Tongue (tissue), 2 donors: ENCODE data around the gene ATP11A. TPM values are rescaled to one million over a fixed set of nuclear protein-coding genes. Genes with fewer than 3 reads are reported as not detected.
"Not testable (repeated sequence)": the region's sequence is repeated elsewhere in the genome, so short reads cannot be mapped to it uniquely, and the experiment has no call there.

ENCODE experiments used
- DNase-seq: peaks from one replicate; pipeline ENCODE4 v3.0.0-alpha.2; 2015
- total RNA-seq: library from RNA; depleted of rRNA; stranded (reverse); fragments of >200 nt; gene quantifications from one replicate; pipeline ENCODE4 v1.2.3, GENCODE V29; 2014

Gene ATP11A
- total RNA-seq, 1 donor from 2014 or later = 38.0 TPM

DNA sequence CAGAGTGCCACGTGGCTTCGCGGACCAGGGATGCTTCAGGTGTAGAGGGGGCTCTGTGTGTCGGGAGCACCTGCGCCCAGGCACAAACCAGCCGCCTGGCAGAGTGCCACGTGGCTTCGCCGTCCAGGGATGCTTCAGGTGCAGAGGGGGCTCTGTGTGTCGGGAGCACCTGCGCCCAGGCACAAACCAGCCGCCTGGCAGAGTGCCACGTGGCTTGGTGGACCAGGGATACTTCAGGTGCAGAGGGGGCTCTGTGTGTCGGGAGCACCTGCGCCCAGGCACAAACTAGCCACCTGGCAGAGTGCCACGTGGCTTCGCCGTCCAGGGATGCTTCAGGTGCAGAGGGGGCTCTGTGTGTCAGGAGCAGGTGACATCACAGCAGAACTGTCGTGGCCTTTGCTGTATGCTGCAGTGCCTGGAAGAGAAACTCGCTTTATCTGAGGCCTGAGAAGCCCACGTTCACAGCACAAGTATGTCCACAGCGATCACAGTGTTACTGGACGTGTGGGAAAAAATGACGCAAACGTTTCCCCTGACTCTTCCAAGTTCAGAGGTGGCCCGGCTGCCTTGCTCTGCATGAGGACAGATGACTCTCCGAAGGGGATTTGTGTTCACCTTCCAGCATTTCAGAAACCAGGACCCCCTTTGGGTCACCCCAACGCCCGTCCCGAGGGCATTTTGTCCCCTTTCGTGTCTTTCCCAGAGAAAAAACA is 151.6 kb downstream of the ATP11A start:
- DNase-seq = not testable (repeated sequence)

DNA sequence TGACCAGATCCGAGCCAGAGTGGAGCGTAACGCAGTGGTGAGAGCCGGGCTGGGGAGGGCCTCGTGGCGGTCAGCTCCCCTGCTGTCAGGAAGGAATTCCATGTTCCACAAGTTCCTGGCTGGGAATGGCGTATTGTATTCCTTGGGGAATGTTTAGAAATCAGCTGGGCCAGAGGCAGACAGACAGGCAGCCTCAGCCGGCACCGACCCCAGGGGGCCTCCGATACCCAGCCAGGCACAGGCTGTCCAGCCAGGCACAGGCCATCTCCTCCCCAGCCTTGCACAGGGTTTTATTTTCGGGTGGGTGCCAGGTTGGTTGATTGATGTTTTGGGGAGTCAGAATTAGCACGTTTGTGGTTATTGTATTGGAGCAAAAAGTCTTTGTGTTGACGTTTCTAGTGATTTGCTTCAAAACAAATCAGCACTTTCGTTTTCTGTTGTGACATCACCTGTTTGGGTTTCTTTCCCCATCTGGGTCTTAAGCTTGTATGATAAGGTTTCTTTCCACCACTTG is 152.6 kb downstream of the ATP11A start:
- DNase-seq = peak; percentile 24

DNA sequence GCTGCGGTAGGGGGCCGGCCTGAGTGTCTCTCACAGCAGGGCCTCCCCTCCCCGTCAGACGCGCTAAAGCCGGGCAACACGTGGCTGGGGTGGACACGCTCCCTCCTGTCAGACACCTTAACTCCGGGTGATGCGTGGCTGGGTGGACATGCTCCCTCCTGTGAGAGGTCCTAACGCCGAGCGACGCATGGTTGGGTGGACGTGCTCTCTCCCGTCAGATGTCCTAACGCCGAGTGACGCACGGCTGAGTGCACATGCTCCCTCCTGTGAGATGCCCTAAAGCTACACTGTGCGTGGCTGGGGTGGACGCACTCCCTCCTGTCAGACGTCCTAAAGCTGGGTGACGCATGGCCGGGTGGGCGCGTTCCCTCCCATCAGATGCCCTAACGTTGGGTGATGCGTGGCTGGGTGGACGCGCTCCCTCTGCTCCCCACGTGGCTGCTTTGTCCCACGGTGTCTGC is 153.1 kb downstream of the ATP11A start:
- DNase-seq = no peak

DNA sequence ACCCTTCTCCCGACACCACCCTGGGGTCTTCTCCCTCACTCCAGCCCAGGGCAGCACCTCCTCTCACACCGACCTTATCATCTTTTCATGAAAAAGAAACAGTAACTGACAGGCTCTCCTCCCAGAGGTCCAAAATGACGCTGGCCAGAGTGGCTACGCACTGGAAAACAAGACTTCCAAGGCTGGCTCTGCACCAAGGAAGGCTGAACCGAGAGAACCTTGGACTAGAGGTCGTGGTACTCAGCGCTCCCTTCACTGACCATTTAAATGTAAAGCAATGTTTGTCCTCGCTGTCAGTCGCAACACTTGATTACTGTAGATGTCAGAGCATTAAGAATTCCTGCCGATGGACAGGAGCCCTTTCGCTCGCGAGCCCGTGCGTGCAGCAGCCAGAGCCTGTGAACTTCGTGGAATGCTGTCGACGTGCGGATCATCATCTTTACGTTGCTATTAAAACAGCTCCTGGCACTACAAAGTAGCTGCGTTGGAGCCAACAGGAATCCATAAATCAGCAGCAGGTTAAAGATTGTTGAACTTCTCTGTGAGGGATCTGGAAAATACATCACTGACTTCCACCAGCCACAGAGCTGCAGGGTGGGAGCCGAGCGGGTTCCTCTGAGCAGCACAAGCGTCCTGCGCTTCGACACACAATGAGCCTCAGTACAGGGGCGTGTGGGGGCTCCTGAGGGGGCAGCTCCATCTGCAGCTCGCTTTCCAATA is 153.7 kb downstream of the ATP11A start:
- peak; percentile 8 for DNase-seq

DNA sequence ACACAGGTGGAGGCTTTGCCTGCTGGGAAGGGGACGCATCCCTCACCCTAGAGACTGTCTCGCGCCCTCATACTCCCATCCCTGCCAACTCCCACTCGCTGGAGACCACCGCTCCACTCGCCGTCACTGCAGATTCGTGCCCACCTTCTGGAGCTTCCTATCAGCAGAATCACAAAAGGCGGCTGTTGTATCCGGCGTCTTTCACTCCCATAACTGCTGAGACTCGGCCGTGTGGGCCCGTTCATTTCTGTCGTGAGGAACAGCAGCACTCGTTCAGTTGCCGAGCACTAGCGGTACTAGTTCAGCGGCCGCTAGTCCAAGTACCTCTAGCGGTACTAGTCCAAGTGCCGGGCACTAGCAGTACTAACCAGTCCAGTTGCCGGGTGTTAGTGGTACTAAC is 154.6 kb downstream of the ATP11A start:
- no peak for DNase-seq

DNA sequence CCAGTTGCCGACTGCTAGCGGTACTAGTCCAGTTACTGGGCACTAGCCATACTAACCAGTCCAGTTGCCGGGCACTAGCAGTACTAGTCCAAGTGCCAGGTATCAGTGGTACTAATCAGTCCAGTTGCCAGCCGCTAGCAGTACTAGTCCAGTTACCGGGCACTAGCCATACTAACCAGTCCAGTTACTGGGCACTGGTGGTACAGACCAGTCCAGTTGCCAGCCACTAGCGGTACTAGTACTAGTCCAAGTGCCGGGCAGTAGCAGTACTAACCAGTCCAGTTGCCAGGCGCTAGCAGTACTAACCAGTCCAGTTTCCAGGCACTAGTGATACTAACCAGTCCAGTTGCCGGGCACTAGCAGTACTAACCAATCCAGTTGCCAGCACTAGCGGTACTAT is 155.0 kb downstream of the ATP11A start:
- DNase-seq = no peak

DNA sequence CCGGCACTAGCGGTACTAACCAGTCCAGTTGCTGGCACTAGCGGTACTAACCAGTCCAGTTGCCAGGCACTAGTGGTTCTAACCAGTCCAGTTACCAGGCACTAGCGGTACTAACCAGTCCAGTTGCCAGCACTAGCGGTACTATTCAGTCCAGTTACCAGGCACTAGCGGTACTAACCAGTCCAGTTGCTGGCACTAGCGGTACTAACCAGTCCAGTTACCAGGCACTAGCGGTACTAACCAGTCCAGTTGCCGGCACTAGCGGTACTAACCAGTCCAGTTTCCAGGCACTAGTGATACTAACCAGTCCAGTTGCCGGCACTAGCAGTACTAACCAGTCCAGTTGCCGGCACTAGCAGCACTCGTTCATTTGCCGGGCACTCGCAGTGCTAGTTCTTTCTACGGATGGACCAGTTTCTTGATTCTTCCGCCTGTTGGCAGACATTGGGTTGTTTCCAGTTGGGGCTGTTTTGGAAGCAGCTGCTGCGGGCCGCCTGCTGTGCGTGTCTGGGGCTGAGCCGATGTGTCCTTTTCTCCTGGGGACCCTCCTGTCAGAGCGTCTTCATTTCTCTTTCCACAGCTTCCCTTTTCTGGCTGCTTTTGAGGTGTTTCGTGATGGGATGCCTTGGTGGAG is 155.8 kb downstream of the ATP11A start:
- DNase-seq = peak; percentile 35

DNA sequence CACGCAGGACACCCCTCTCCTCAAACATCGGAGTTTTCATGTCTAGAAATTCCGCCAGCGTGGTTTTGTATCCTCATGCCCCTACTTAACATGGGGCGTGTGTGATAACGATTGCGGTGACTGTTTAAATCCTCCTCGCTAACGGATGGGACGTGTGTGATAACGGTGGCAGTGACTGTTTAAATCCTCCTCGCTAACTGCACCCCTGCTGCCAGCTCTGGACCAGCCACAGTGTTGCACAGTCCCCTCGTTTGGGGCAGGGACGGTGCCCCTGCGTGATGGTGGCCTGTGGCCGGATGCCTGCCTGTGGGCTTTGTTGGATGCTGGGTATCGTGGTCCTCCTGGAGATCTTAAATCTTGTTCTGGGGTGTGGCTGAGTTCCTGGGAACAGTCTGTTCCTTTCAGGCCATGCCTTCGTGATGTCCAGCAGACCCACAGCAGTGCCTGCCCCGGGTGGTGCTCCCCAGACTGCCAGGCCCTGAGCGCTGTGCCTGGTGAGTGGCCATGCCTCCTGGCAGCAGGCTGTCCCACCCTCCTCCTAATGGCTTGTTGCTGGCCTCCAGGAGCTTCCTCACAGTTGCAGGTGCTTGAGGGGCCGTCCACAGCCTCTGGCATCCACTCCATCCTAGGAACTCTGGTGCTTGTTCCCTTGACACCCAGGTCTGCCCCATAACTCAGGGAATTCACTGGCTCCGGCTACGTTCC is 156.7 kb downstream of the ATP11A start:
- DNase-seq = no peak

DNA sequence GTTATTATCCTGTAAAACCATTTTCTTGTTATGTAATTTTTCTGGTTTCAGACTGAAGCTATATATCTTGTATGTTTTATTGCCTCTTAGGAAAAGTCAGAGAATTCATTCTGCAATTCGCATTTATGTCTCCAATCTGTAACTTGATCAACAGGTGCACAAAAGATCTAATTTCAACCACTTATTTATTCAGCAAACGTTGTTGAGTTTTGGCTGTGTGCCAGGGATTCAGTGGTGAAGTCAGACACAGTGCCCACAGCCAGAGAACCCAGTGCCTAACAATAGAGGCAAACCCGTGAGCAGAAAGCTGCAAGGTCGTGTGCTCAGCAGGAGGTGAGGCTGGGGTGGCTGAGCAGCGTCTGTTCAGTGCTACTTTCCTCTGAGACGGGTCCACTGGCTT is 159.7 kb downstream of the ATP11A start:
- peak; percentile 69 for DNase-seq

DNA sequence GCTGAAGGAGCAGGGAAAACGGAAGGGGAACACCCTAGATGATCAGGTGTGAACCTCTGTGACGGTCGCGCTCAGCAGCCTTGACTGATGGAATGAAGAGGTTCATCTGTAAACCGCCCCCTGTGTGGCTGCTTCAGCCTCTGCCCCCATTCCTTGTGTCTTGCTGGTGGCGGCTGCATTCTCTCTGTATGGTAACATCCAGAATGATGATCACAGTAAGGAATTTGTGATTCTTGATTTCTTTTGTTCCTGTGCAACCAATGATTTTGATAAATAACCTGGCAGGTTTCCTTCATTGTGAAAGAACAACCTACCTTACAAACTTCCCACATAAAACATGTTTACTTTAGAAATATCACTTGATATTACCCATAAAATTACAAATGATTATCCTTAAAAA is 160.4 kb downstream of the ATP11A start:
- DNase-seq = no peak

DNA sequence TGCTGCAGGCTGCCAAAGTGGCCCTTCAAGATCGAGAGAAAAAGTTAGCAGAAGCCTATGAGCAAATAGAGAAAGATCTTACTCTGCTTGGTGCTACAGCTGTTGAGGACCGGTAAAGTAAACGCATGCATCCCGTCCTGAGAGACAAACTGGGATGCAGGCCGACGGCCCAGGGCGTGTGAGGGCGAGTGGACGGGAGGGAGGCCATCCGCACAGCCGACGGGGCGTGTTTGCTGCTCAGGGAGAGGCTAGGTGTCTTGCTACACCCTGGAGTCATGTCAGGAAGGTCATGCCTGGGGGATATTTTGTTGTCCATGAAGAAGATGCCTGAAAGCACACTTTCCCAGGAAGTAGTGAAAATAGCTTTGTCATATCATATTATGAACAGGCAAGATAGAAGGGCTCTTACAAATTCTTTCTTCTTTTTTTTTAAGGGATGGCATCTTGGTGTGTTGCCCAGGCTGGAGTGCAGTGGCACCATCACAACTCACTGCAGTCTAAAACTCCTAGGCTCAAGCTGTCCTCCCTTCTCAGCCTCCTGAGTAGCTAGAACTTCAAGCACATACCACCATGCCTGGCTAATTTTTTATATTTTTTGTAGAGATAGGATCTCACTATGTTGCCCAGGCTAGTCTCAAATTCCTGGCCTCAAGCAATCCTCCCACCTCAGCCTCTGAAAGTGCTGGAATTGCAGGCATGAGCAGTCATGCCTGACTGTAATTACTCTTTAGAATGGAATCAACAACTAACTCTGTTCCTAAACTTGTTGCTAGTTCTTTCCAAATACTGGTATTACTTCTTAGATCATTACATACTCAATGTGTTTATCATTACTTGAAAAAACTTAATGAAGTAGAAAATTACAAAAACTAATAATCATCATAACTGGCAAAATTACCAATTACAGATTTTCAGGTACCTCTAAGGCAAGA is 161.5 kb downstream of the ATP11A start:
- DNase-seq = no peak

DNA sequence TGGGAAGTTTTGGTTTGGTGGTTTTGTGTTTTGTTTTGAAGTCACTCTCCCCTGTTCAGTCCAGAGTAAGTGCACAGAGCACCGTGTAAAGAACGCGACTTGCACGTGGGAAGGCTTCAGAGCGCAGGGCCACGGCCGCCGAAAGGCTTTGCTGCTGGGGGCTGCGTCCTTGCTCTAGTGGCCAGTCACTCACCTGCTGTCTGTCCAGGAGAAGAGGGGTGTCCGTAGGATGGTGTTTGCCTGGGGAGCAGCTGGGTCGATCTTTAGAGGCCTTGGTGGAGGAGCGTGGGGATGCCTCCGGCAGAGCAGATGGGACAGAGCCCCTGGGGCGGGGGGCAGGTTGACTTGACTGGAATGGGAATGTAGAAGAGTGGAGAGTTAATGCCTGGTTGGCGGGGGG is 162.6 kb downstream of the ATP11A start:
- DNase-seq = no peak

DNA sequence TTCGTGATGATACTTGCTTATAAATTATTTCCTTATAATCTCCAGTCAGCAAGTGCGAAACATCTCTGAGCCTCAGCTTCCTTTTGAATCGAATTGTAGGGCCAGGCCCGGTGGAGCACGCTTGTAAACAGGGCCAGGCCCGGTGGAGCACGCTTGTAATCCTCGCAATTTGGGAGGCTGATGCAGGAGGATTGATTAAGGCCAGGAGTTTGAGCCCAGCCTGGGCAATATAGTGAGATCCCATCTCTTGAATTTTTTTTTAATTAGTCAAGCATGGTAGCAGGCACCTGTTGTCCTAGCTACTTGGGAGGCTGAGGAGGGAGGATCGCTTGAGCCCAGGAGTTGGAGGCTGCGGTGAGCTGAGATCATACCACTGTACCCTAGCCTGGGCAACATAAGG is 163.0 kb downstream of the ATP11A start:
- DNase-seq = no peak

DNA sequence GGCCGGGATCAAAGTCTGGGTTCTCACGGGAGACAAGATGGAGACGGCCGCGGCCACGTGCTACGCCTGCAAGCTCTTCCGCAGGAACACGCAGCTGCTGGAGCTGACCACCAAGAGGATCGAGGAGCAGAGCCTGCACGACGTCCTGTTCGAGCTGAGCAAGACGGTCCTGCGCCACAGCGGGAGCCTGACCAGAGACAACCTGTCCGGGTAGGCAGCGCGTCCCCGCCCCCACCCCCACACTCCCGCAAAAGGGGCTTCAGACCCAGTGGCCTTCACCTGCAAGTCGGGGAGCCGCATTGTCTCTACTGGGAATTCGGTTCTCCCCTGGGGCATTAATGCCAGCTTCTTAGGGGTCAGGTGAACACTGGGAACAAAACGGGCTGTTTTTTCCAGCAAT is 164.5 kb downstream of the ATP11A start:
- no peak for DNase-seq

DNA sequence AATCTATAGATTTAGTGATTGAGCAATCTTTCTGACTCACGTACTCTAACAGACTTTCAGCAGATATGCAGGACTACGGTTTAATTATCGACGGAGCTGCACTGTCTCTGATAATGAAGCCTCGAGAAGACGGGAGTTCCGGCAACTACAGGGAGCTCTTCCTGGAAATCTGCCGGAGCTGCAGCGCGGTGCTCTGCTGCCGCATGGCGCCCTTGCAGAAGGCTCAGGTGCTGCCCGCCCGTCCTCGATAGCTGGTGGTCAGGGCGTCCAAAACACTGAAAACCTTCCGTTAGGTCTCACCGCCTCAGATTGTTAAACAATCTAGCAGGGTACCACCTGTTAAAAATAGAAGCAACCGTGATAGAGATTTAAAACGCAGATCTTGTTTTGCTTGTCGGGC is 166.0 kb downstream of the ATP11A start:
- DNase-seq = no peak

DNA sequence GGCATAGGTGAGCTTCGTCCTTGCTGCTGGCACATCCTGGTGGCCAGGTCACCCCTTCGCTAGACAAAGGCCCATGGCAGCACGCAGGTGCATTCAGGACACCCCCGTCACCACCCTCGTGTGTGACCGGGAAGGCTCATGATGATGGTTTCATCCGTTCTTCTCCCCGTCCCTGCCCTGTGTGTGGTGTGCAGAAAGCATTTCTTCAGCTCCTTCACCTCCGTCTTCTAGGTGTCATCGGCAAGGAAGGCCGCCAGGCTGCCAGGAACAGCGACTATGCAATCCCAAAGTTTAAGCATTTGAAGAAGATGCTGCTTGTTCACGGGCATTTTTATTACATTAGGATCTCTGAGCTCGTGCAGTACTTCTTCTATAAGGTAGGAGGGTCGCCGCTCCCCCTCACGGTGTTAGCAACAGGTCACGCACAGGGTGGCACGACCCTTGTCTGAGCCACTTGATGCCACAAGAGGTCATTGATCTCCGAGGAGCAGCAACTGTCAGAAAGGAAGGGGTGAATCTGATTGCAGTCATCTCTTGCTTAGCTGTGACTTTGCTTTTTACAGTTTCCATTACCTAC is 168.2 kb downstream of the ATP11A start:
- DNase-seq = no peak

DNA sequence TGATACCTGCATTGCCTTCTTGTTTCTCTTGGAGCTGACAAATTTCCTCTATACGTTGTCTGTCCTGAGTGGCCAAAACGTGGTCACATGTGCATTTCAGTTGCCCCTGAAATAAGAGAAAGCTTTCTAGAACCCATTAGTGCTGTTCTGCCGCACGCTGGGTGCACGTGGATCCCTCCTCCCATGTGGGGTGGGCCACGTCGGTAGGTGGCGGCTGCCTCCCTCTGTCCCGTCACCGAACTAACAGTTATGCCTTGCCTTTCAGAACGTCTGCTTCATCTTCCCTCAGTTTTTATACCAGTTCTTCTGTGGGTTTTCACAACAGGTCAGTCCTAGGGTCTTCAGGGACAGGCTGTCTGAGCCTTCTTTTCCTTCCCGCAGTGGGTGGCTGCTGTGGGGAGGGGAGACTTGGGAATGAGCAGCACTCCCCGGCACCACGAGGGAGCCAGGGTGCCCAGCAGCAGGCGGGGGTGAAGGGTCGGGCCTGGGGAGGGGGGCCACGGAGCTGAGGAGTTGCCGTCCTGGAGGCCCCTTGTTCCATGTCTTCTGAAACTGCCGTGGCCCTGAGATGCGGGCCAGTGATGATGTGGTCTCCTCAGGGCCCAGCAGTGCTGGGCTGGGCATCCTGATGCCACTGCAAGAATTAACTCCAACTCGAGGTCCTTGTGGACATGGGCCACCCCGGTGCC is 169.4 kb downstream of the ATP11A start:
- no peak for DNase-seq

DNA sequence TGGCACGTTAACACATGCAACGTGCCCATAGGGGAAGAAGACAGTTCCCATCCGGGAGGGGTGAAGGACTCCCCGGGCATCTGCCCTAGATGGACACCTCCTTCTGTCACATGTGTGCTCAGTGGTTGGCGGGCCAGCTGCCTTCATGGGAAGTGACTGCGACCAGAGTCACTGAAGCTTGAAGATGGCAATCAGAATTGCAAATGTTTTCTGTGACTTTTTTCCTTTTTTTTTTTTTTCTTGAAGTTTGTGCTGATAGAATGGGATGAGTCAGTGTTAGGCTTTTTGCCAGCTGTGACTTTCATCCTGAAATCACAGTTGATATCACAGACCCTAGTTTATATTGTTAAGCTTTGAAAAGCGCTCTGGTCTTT is 170.0 kb downstream of the ATP11A start:
- no peak for DNase-seq

DNA sequence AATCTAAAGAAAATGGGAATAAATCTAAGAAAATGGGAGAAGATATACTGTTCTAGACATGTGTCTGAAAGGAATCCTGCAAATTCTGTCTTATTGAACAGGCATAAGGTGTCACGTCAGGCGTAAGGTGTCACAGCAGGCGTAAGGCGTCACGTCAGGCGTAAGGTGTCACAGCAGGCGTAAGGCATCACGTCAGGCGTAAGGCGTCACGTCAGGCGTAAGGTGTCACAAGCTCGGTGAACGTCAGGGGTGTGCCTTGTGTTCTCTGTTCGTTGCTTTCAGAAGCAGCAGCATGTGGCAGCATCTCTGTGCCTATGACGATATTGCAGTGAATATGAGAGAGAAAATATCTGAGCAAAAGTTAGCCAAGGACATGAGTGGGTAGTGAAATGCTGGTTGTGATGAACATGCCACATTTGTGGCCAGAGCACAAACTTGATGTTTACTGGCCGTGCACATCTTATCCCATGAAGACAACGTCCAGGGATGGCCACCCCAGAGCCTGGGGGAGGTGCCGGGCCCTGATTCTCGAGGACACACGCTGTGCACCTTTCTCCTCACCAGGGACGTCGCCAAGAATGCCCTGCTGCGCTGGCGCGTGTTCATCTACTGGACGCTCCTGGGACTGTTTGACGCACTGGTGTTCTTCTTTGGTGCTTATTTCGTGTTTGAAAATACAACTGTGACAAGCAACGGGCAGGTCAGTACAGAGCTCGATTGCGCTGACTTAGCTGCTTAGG is 172.2 kb downstream of the ATP11A start:
- no peak for DNase-seq

DNA sequence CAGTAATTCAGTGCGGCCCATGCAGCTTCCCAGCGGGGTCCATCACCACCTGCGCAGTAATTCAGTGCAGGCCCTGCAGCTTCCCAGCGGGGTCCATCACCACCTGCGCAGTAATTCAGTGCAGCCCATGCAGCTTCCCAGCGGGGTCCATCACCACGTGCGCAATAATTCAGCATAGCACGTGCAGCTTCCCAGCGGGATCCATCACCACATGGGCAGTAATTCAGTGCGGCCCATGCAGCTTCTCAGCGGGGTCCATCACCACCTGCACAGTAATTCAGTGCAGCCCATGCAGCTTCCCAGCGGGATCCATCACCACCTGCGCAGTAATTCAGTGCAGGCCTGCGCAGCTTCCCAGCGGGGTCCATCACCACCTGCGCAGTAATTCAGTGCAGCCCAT is 173.5 kb downstream of the ATP11A start:
- DNase-seq = not testable (repeated sequence)
